Bronchial epithelial cell (primary cell): ENCODE results near the gene ADAMTS1. TPM values are rescaled to one million over a fixed set of nuclear protein-coding genes. Genes with fewer than 3 reads are reported as not detected.

ENCODE experiments used
- DNase-seq: peaks from one replicate; pipeline ENCODE4 v3.0.0-alpha.2; 2010; ENCODE audit warnings: low read depth
- FAIRE-seq: peaks from 2 replicates; lab custom pipeline; 2011; peaks lifted over from hg19 to GRCh38; lab: Jason Lieb, UNC
- H3K27me3 ChIP-seq: 2 replicates; pipeline ENCODE4 v1.5.1; 2011; ENCODE audit warnings: low read length; ENCODE audit not compliant: control insufficient read depth, insufficient read depth
- H3K36me3 ChIP-seq: 2 replicates; pipeline ENCODE4 v1.5.1; 2011; ENCODE audit warnings: low read length; ENCODE audit not compliant: control insufficient read depth, insufficient read depth
- H3K4me3 ChIP-seq: 2 replicates; pipeline ENCODE4 v1.5.1; 2011; ENCODE audit warnings: mild to moderate bottlenecking, low read depth, low read length, control low read depth
- CTCF ChIP-seq: IDR thresholded peaks from 2 replicates; pipeline ENCODE4 v1.5.1; 2011; ENCODE audit warnings: mild to moderate bottlenecking, moderate library complexity, low read length, control low read depth, inconsistent platforms; ENCODE audit not compliant: insufficient read depth, severe bottlenecking
- total RNA-seq: library from RNA; depleted of rRNA; stranded (reverse); fragments of >200 nt; gene quantifications from 2 replicates; pipeline ENCODE4 v1.2.1, GENCODE V29; 2014

Gene ADAMTS1
- total RNA-seq, 1 donor from 2014 or later, result 124 TPM

- FAIRE-seq (no peak), DNase-seq (peak; percentile 85)
- Histone ChIP-seq H3K27me3 (peaks cover 1% of the 10 kb centered on the region), H3K4me3 (no peak overlapping the region), H3K36me3 (no peaks in the 10 kb centered on the region)
- no peak for TF ChIP-seq CTCF
These were observed 49.3 kb downstream of the ADAMTS1 start for GRCh38 chr21:26795866-26796329.

GRCh38 chr21:26795412-26795805 lies 49.8 kb downstream of the ADAMTS1 start:
- H3K27me3 ChIP-seq, result peaks cover 1% of the 10 kb centered on the region
- FAIRE-seq (no peak), DNase-seq (no peak)
- TF ChIP-seq CTCF, result no peak
- no peaks in the 10 kb centered on the region for H3K36me3 ChIP-seq
- H3K4me3 ChIP-seq, result no peak overlapping the region

GRCh38 chr21:26794597-26795411 lies 50.4 kb downstream of the ADAMTS1 start:
- no peaks in the 10 kb centered on the region for H3K36me3 ChIP-seq
- DNase-seq (no peak), FAIRE-seq (no peak)
- H3K27me3 ChIP-seq, result peaks cover 1% of the 10 kb centered on the region
- no peak for TF ChIP-seq CTCF
- no peak overlapping the region for H3K4me3 ChIP-seq

- Histone ChIP-seq H3K27me3 (no peaks in the 10 kb centered on the region), H3K36me3 (no peaks in the 10 kb centered on the region), H3K4me3 (no peak overlapping the region)
- DNase-seq (peak; percentile 40), FAIRE-seq (no peak)
- no peak for TF ChIP-seq CTCF
These were observed 54.9 kb downstream of the ADAMTS1 start for GRCh38 chr21:26790296-26790695.

- TF ChIP-seq CTCF, result no peak
- Histone ChIP-seq H3K36me3 (no peaks in the 10 kb centered on the region), H3K4me3 (no peak overlapping the region), H3K27me3 (no peaks in the 10 kb centered on the region)
- no peak for FAIRE-seq
- no peak for DNase-seq
These were observed 56.4 kb downstream of the ADAMTS1 start for GRCh38 chr21:26788790-26789189.

Other genes starting within 250 kb of the ADAMTS1 start
- 0.26 TPM in 1 of 2 replicates, not detected in the other for gene ADAMTS5, start 121.7 kb upstream of the ADAMTS1 start, total RNA-seq